HG03103 (cell line): ENCODE results near the gene MAGI2.

Source experiments
- ATAC-seq: cut with Tn5 transposase; IDR thresholded peaks from one replicate; pipeline ENCODE4 v1.9.1; 2021; ENCODE audit warnings: low read depth; ENCODE audit not compliant: unreplicated experiment

The MAGI2 gene

GRCh38 chr7:78765943-78766729, 687.3 kb downstream of the MAGI2 start:
- ATAC-seq = no peak

- ATAC-seq = no peak
These were observed 688.9 kb downstream of the MAGI2 start for GRCh38 chr7:78764571-78764970.

- ATAC-seq = no peak
These were observed 690.8 kb downstream of the MAGI2 start for GRCh38 chr7:78762625-78763024.

GRCh38 chr7:78760620-78761355, 692.7 kb downstream of the MAGI2 start:
- no peak for ATAC-seq

GRCh38 chr7:78752554-78752953, 700.9 kb downstream of the MAGI2 start:
- no peak for ATAC-seq

GRCh38 chr7:78751253-78751652, 702.2 kb downstream of the MAGI2 start:
- ATAC-seq = no peak

GRCh38 chr7:78749052-78749746, 704.3 kb downstream of the MAGI2 start:
- ATAC-seq = no peak

GRCh38 chr7:78747592-78747991, 705.9 kb downstream of the MAGI2 start:
- ATAC-seq = no peak

GRCh38 chr7:78746301-78746700, 707.2 kb downstream of the MAGI2 start:
- no peak for ATAC-seq

- no peak for ATAC-seq
These were observed 710.8 kb downstream of the MAGI2 start for GRCh38 chr7:78742694-78743093.

- ATAC-seq = no peak
These were observed 716.9 kb downstream of the MAGI2 start for GRCh38 chr7:78736548-78736947.

- ATAC-seq = no peak
These were observed 718.8 kb downstream of the MAGI2 start for GRCh38 chr7:78734626-78735025.

GRCh38 chr7:78720066-78720465, 733.4 kb downstream of the MAGI2 start:
- no peak for ATAC-seq

GRCh38 chr7:78718212-78718611, 735.3 kb downstream of the MAGI2 start:
- ATAC-seq = no peak

GRCh38 chr7:78716876-78717275, 736.6 kb downstream of the MAGI2 start:
- no peak for ATAC-seq

GRCh38 chr7:78714356-78714755, 739.1 kb downstream of the MAGI2 start:
- ATAC-seq = no peak

- no peak for ATAC-seq
These were observed 741.4 kb downstream of the MAGI2 start for GRCh38 chr7:78712111-78712510.

GRCh38 chr7:78709658-78710057, 743.8 kb downstream of the MAGI2 start:
- ATAC-seq = no peak

- ATAC-seq = no peak
These were observed 749.0 kb downstream of the MAGI2 start for GRCh38 chr7:78704504-78704903.

- ATAC-seq = no peak
These were observed 750.1 kb downstream of the MAGI2 start for GRCh38 chr7:78703391-78703790.

GRCh38 chr7:78702770-78703169, 750.7 kb downstream of the MAGI2 start:
- ATAC-seq = no peak
